Renal cortical epithelial cell (primary cell): ENCODE data around the gene COL20A1. TPM values are rescaled to one million over a fixed set of nuclear protein-coding genes. Genes with fewer than 3 reads are reported as not detected.
"Not testable (repeated sequence)": the region's sequence is repeated elsewhere in the genome, so short reads cannot be mapped to it uniquely, and the experiment has no call there.

Source experiments
- DNase-seq: peaks from one replicate; pipeline ENCODE4 v3.0.0-alpha.2; 2011; ENCODE audit warnings: low read depth
- total RNA-seq: library from RNA; depleted of rRNA; stranded (reverse); fragments of >200 nt; gene quantifications from 2 replicates; pipeline ENCODE4 v1.2.3, GENCODE V29; 2014

The COL20A1 gene
- not detected in 2 replicates for total RNA-seq

DNA sequence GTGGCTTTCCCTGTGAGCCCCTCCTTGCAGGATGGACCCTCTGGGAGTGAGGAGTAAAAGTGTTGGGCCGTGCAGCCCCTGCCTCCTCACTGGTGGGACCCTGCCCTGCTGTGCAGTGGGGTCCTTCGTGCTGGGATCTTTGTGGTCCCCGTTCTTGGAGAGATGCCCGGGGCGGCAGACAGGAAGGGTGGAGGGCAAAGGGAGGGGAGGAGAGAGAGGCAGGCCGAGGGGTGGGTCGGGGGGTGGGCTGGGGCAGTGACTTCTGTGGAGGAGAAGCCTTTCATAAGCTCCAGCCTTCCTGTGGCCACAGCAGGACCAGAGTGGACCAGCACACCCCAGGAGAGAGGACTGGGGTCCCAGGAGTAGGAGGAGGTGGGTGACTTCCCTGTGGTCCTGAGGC, at the start of gene COL20A1:
Gene COL20A1, plus strand, starts transcription at position 283 of the 400 bp plus-strand sequence. CDS start 1,922 bp downstream, outside the sequence.
- no peak for DNase-seq

DNA sequence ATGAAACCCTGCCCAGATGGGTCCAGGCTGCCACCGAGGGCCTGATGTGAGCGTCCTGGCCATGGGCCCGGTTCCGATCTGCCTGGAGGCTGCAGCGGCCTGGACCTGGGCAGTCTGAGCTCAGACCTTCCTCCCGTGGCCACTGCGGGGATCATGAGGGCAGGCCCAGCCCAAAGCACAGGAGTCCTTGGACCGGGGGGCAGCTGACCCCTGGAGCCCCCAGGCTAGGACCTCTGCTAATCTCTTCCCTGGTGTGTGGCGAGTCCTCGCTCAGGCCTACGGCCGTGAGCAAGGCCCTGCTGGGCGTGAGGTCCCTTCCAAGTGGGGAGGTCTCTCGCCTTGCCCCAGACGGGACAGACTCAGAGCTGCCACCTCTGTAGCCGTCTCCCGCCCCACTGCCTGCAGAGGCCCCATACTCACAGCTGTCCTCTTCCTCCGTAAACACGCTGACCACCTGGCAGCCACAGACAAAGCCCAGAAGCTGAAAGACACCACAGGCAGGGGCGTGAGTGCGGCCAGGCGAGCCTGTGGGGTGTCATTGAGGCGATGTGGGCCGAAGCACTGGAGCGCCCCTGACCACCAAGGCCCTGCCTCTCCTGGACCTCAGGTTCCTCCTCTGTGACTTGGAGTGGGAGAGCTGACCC, 49.3 kb upstream of the COL20A1 start:
- DNase-seq = no peak

DNA sequence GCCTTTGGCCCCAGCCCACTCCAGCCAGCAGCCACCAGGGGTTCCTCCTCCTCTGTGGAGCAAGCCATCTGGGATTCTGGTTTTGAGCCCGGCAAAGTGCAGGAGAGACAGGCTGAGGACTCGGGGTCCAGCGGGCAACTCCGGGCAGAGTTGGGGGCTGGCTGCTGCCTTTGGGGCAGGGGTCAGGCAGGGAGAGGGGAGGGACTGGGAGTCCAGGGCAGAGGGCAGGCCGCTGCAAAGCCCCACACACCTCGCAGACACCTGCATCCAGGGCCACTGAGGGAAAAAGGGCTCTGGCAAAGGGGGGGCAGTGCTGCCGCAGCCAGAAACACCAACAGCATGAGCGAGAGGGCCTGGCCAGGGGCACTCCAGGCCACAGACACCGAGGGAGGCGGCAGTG, 48.5 kb upstream of the COL20A1 start:
- no peak for DNase-seq

DNA sequence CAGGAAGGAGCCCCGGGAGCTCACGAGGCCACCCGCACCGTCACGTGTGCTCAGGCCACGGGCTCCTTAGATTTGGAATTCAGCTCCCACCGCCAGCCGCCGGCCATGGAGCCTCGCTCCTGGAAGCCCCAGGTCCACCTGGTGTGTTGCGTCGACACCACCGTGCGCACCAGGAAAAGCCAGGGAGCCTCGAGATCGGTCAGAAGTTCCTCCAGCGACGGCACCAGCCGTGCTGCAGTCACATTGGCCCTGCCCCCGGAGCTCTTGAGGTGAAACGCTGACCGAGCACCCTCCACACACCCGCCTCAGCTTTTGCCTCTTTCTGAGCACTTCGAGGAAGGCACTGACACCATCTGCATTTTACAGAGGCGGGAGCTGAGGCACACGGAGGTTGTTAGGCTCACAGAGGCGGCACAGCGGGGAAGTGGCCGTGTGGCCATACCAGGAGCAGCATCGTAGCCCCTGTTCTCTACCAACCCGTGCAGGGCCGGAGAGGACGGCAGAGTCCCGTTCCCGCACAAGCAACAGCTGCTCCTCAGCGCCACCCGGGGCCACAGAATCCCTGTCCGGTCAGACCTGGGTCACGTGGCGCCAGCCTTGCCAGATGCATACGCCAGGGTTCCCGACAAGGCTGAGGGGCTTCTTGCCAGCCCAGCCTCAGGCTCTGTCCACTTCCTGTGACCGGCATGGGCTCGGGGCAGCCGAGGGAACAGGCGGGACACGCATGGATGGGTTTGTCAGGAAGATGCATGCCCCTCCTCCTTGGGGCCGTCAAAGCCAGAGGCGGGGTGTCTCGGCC, 46.3 kb upstream of the COL20A1 start:
- peak; percentile 32 for DNase-seq

DNA sequence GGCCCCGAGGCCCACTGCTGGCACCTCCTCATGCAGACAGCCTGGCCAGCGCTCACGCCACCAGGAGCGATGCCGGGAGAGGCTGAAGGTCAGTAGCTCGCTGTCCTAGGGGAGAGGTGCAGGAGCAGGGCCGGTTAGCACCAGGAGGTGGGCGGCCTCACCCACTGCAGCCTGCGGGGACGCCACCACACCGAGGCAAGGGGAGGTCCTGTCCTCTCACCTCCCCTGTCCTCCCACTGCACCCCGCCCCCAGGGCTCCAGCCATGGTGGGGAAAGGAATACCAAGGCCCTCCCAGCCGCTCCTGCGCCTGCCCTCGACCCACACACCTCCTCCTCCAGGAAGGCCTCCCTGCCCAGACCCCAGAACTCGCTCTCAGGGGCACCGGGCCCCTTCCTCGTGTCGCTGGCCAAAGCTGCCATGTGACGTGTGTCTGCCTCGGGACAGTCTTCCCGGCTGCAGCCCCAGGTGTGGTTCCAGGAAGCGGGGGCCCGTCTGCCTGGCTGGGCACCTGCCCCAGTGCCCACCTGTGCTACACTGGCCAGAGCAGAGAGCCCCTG, 45.2 kb upstream of the COL20A1 start:
- DNase-seq = no peak

DNA sequence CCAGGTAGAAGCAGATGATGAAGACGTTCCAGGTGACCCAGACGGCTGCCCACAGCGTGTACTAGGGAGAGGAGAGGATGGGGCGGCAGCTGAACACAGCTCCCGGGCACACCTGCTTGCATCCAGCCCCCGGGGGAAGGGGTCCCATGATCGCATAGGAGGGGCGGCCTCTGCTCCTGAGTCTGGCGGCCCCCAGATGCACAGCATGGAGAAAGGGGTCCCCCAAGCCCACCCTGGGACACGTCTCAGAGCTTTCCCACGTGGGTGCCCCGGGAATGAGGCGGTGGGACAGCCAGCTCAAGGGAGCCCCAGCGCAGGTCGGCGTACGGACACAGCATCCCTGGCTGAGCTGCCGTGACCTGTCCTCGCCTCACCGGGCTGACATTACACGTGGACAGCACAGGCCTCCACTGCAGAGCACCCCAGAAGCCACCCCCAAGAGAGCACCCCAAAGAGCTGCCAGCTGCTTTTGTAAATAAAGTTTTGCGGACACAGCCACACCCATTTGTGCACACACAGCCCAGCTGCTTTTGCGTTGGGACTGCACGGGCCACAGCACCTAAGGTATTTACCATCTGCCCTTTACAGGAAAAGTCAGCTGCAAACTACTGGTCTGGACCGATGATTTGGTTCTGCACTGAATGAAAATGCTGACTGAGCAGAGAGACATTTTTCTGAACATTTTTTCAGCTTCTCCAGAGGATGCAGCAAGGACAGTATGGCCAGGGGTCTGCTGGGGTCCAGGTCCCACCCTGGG, 44.0 kb upstream of the COL20A1 start:
- peak; percentile 81 for DNase-seq

DNA sequence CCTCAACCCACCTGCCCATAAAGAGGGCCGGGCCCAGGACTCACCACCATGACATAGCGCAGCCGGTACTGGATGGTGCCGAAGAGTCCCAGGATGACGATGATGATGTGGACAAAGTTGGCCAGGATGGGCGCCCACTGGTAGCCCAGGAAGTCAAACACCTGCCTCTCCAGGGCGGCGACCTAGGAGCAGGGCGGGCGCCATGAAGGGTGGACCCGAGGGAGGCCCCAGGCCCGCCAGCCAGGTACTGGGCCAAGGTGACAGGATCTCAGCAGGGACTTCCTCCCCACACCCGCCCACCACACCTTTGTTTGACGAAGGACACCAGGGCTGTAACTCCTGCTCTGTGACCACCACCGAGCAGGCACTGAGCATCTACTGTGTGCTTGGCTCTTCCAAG, 43.1 kb upstream of the COL20A1 start:
- no peak for DNase-seq

DNA sequence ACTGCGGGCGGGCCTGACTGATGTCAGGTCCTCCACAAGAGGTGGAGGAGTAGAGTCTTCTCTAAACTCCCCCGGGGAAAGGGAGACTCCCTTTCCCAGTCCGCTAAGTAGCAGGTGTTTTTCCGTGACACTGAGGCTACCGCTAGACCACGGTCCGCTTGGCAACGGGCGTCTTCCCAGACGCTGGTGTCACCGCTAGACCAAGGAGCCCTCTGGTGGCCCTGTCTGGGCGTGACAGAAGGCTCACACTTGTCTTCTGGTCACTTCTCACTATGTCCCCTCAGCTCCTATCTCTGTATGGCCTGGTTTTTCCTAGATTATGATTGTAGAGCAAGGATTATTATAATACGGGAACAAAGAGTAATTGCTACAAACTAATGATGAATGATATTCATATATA, 41.6 kb upstream of the COL20A1 start:
- not testable (repeated sequence) for DNase-seq

DNA sequence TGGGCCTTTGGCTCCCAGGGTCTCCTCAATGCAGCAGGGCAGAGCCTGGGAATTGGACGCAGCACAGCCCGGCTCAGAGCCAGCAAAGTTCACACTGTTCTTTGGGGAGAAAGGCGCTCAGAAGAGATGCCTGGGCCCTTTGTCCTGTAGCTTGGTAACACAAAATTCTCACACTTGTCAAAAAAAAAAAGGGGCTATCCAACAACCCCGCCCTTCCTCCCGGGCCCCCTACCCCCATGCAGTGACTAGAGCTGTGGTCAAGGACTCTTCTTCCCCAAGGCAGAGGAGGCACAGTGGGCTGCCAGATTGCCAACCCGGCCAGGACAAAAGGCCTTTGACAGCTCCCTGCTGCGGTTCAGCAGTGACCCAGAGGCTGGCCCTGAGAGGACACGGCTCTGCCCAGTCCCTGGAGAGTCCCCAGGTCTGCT, 40.7 kb upstream of the COL20A1 start:
- no peak for DNase-seq

DNA sequence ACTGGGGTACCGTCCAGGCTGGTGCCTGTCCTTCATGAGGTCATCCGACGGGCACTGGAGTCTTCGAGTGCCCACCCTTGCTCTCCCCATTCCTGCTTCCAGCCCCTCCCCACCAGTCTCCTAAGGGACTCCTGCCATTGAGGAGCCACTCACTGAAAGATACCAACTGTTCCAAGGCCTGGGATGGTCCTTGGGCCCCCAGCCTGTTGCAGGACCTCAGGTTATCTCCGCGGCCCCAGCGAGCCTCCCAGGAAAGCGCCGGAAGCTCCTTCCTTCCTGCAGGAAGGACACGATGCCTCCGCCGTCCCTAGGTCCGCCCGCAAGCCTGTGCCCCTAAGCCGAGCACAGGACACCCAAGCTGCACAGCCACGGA, 39.9 kb upstream of the COL20A1 start:
- DNase-seq = no peak

DNA sequence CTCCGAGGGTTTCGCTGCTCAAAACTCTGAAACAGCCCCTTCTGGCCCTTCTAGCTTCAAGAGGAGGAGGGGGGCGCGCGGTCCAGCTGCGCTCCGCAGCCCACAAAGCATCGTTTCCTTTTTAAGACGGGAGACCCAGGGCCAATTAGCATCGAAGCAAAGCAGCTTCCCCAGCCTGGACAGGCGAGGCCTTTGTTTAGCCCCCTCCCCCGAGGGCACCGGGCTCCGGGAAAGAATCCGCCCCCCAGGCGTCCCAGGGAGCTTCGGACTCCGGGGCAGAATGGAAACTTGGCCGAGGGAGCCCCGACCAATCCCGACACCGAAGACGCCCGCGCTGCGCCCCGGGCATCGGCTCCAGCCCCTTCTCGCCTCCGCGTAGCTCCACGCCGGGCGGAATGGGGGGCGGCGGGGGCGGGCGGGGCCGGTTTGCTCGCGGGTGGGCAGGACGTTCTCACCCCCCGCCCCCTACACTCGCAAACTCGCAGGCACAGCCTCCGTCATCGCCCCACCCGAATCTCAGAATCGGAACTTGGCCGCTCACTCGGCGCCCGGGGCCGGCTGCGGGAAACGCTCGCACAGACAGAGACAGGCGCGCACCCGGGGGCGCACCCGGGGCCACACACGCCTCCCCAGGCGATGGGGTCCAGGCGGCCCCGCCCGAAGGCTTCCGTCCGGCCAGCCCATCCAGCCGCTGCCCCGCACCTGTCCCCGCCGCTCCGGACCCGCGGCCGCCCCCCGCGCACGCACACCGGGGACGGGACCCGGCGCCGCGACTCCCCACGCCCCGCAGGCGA, 39.4 kb upstream of the COL20A1 start:
- DNase-seq = no peak

DNA sequence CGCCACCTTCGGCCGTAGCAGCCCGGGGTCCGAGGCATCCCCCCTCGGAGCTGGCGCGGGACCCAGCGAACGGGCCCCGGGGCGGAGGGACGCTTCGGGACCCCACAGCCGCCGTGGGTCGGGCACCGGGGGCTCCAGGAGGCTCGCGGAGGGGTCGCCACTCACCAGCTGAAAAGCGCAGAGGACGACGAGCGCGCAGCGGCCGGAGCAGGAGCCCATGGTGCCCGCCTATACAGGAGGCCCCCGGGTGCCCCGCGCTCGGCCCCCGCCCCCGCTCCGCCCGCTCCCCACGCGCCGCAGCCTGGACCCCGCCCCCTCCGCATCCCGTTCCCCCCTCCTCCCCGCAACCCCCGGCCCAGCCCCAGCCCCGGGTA, 38.8 kb upstream of the COL20A1 start, which contains the start of gene NKAIN4:
Gene NKAIN4, minus strand, starts transcription at position 232 of the 374 bp plus-strand sequence. Its CDS starts 13 bp downstream, at position 219.
- no peak for DNase-seq

DNA sequence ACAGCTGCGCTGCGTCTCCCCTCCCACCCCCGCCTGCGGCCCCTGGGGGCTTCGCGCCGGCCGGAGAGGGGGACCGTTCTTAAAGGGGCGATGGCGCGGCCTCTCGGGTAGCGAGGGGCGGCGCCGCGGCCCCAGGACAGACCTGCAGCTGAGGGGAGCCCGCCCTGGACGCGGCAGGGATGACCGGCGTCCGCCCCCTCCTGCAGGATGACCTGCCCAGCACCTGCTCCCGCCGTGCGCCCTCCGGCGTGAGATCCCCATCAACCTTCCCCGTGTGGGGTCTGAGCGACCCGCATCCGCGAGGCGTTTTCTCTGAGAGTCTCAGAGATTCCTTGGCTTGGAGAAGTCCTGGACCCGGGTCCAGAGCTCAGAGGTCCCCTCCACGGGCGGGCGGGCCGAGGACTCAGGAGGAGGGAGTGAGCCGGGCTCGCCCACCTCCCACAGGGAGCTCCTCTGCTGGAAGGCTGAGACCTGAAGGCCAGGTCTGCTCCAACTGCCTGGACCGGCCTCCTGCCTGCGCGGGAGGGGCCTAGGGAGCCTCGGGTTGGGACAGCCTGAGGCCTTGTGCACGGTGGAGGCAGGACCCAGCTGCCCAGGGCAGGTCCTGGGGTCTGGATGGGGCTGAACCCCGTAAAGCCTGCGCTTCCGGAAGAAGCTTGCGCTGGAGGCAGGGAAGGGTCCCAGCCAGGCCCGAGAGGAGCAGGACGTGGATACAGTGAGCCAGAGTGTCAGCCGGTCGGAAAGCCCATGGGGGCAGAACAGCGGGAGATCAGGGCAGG, 38.2 kb upstream of the COL20A1 start:
- DNase-seq = no peak

DNA sequence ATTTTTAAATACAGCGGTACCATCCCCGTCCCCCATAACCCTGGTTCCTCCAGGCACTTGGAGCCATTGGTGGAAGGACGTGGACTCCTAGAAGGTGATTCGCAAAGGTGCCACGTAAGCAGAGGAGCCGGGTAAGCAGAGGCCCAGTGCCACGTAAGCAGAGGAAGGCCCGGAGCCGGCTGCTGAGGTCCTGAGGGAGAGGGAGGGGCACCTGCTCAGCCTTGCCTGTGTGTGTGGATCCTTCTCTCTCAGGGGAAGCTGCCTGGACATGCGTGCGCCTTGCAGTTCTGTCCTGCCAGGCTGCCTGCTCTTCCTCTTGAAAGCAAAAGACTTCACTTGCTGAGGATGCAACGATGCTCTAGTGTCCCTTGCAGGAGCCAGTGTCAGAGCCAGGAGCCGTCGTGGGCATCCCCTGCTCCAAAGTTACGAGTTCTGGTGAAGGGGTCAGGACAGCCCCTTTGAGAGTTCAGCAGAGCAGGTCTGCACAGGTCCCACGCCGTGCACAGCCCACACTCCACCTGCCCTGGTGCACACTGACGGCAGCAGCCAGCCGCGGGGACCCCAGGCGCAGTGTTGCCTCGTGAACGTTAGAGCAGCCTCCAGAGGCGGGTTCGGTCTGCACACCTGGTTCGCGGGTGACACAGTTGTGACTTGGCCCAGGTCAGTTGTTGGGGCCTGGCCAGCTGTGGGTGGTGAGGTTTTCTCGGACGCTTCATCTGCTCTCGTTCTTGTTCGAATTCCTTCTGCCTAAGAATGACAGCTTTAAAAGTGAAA, 36.9 kb upstream of the COL20A1 start:
- DNase-seq = no peak

DNA sequence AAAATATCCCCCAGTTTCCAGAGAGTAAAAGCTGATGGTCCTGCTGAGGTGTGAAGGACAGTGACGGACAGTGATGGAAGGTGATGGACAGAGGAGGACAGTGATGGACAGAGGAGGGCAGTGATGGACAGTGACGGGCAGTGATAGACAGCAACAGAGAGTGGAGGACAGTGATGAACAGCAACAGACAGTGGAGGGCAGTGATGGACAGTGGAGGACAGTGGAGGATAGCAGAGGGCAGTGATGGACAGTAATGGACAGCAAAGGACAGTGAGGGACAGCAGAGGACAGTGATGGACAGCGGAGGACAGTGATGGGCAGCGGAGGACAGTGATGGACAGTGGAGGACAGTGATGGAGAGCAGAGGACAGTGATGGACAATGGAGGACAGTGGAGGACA, 36.0 kb upstream of the COL20A1 start:
- no peak for DNase-seq

DNA sequence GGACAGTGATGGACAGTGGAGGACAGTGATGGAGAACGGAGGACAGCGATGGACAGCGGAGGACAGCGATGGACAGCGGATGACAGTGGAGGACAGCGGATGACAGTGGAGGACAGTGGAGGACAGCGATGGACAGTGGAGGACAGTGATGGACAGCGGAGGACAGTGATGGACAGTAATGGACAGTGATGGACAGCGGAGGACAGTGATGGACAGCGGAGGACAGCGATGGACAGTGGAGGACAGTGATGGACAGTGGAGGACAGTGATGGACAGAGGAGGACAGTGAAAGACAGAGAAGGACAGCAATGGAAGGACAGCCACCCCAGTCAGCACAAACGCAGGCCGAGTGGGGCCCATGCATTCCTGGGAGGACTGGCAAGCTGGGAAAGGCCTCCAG, 35.4 kb upstream of the COL20A1 start:
- no peak for DNase-seq

DNA sequence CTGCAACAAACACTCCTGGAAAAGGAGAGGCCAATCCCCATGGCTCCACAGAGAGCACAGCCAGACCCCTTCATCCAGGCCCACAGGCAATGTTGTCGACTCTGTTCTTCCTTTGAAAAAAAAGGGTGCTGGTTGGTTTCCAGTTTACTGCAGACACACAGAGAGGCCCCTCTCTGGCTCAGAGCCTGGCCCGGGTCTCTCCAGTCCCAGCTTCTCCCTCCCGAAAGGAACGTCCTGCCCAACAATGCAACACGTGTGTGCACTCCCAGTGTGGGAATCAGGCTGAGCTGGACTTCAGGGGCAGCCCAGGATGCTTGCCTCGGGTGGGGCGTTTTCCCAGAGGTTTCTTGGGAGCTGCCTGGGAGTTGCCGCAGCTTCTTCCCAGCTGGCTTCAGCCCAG, 34.2 kb upstream of the COL20A1 start:
- no peak for DNase-seq

DNA sequence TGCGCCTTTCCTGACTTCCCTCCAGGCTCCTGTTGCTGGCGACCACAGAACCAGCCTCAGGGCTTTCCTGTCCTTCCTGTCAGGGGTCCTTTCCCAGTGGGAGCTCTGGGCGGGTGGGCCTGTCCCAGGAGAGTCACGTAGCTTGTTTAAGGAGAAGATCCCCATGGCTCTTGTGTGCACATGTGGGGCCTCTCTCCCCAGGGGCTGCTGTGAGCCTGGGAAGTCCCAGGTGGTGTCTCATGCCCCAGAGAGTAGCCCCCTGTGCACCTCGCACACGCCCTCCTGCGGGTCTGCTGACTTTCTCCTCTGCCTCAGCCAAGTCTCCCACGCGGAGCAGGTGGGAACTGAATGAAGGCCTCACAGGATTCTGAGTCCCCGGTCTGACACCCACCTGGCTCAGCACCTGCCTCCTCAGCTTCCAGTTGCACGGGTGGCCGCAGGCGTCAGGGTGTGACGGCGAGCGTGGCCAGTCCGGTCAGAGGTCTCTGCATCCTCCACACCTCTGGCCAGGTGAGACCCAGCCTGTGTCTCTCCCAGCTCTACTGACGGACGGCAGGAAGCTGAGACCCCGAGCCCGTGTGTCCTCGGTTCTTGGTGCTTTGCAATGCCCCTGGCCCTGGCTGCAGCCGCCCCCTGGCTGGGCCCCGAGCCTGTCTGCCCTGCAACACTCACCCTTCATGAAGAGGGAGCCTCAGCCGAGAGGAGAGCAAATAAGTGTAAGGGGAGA, 33.1 kb upstream of the COL20A1 start:
- no peak for DNase-seq

DNA sequence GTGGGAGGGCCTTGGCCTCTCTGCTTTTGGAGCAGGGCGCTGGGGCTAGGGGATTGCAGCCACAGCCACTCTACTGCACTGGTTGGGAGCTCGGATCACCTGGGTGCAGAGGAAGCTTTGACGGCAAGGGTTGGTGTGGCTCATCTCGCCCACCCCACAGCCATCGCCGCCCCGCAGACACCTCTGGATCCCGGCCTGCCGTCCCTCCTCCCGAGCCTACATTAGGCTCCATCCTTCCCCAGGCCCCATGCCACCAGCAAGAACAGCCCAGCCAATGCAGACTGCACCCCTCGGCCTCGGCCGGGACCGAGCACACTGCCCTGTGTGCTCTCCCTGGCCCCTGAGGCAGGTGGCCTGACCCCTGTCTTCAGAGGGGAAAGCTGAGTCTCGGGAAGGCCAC, 32.5 kb upstream of the COL20A1 start:
- DNase-seq = no peak
